ENCODE measurements around the gene SPRY4.
A peak's percentile ranks its signal among the peaks of the same experiment; 100 is the strongest.

The SPRY4 gene

DNA sequence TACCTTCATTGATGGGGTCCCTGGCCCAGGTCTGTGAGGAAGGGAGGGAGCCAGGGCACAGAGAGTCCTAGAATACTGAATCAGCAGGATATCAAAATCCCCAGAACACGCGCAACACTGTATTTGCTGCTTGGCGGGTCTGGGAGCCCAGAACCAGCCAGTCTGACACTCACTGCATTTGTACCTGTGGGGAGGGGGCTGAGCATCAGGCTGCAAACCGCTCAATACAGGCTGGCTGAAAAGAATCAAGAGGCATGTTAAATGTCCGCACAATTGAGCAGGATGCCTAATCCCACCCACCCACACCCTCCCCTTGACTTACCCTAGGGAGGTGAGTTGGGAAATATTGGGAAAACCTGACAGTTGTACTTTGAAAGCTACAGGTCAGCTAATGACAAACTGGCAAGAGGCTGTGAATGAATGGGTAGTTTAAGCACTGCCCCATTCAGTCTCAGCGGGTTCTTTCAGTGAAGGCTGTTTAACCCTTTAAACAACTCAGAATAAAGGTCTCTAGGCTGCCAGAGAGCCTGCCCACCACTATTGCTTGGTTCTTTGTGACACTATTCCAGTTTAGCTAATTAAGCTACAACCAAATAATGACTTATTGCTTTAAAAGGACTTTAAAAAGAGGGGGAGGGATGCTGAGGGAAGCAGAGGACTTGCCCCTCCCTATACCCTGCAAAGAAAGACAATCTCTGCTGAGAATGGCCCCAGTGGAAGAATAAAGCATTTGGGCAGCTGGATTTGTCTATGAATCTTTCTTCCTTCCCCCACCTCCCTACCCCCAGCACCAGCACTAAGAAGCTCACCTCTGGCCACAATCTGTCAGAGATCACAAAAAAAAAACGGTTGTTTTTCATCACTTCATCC is 5.0 kb downstream of the SPRY4 start:
- no peaks in the 10 kb centered on the region for H3K9me3 ChIP-seq
- H3K27ac ChIP-seq, result peak overlapping the region; percentile 95 to 96
- TF ChIP-seq, protein P1, sequence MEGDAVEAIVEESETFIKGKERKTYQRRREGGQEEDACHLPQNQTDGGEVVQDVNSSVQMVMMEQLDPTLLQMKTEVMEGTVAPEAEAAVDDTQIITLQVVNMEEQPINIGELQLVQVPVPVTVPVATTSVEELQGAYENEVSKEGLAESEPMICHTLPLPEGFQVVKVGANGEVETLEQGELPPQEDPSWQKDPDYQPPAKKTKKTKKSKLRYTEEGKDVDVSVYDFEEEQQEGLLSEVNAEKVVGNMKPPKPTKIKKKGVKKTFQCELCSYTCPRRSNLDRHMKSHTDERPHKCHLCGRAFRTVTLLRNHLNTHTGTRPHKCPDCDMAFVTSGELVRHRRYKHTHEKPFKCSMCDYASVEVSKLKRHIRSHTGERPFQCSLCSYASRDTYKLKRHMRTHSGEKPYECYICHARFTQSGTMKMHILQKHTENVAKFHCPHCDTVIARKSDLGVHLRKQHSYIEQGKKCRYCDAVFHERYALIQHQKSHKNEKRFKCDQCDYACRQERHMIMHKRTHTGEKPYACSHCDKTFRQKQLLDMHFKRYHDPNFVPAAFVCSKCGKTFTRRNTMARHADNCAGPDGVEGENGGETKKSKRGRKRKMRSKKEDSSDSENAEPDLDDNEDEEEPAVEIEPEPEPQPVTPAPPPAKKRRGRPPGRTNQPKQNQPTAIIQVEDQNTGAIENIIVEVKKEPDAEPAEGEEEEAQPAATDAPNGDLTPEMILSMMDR (IDR thresholded peaks at IDR 0.05), result no peak
- intact Hi-C loops (cut with DNase I; ENCODE audit: low total_unique reads), result loop anchor here (10.0 kb wide), 1 partner anchor 225 kb away; no protein-coding TSS in a partner anchor
- H3K4me3 ChIP-seq, result peak overlapping the region; percentile 69 to 81
- no peaks in the 10 kb centered on the region for H3K27me3 ChIP-seq
- H3K4me1 ChIP-seq, result peaks cover 0 to 80% (median 67%) of the 10 kb centered on the region in 4 donors
- DNase-seq, result no peak
- peaks cover 0 to under 1% (median under 1%) of the 10 kb centered on the region in 3 donors for H3K36me3 ChIP-seq

DNA sequence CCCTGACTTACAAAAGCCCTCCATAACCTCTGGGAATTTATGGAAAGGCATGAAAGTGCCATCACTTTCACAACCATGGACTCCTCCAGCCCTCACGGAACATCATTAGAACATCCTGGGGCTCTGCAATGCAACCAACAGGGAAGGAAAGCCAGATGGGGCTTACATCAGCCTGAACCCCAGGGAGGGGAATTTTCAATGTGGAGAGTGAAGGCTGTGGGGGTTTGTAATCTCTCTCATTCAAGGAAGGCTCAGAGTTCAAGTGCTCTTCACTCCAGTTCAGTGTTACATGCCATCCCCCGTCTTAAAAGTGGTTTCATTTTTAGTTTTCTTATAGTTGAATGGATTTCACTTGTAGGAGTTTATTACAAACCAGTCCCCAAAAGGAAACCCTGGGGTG is 5.7 kb downstream of the SPRY4 start:
- Histone ChIP-seq H3K27ac (peak overlapping the region; percentile 95 to 96), H3K4me3 (peak overlapping the region; percentile 3 to 25), H3K4me1 (peaks cover 0 to 87% (median 69%) of the 10 kb centered on the region in 4 donors), H3K36me3 (peaks cover 5 to 8% (median 8%) of the 10 kb centered on the region in 3 donors), H3K9me3 (no peaks in the 10 kb centered on the region), H3K27me3 (no peaks in the 10 kb centered on the region)
- intact Hi-C loops (cut with DNase I; ENCODE audit: low total_unique reads), result no loop called here
- DNase-seq, result no peak
- TF ChIP-seq, protein P1 (IDR thresholded peaks at IDR 0.05), result no peak

DNA sequence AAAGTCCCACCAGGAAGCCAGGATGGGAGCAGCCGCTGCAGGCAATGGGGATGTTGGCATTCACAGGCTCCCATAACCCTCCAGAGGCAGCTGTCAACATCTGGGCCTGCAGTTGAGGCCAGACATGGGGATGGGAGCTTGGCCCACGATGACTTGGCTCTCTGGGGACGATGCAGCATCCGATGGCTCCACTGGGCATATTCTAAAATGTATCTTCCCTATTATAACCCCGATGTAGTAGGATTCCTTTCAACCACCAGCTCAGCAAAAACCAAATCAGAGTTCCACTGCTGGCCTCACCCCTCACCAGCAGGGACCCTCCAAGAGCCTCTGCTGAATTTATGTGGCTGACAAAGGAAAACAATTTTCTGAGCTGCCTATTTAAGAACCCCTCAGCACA is 7.1 kb downstream of the SPRY4 start:
- Histone ChIP-seq H3K4me1 (peaks cover 0 to 100% (median 63%) of the 10 kb centered on the region in 4 donors), H3K4me3 (no peak overlapping the region), H3K9me3 (no peaks in the 10 kb centered on the region), H3K36me3 (peaks cover 10 to 21% (median 21%) of the 10 kb centered on the region in 3 donors), H3K27ac (peak overlapping the region; percentile 40 to 96), H3K27me3 (no peaks in the 10 kb centered on the region)
- TF ChIP-seq, protein P1 (IDR thresholded peaks at IDR 0.05), result no peak
- no peak for DNase-seq
- intact Hi-C loops (cut with DNase I; ENCODE audit: low total_unique reads), result no loop called here

DNA sequence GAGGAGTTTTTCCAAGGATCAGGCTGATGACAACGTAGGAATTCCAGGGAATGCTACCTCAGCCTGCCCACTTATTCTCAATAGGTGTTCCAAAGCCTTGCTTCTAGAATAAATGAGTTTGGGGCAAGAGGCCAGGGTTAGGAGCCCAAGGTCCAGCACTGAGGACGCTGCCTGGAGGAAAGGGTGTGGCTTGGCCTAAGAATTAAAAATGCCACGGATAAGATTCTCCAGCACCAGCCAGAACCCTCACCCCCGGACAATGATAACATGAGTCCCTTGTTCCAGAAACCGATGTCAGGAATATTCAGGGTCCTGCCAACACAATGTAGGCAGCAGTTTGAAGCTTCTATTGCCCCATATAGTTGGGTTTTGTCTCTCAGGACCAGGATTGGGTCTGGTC is 7.6 kb downstream of the SPRY4 start:
- Histone ChIP-seq H3K4me1 (peaks cover 0 to 99% (median 60%) of the 10 kb centered on the region in 4 donors), H3K27me3 (no peaks in the 10 kb centered on the region), H3K4me3 (no peak overlapping the region), H3K9me3 (no peaks in the 10 kb centered on the region), H3K36me3 (peaks cover 14 to 27% (median 27%) of the 10 kb centered on the region in 3 donors), H3K27ac (peak overlapping the region; percentile 40 to 96)
- intact Hi-C loops (cut with DNase I; ENCODE audit: low total_unique reads), result no loop called here
- TF ChIP-seq, protein P1 (IDR thresholded peaks at IDR 0.05), result no peak
- no peak for DNase-seq

DNA sequence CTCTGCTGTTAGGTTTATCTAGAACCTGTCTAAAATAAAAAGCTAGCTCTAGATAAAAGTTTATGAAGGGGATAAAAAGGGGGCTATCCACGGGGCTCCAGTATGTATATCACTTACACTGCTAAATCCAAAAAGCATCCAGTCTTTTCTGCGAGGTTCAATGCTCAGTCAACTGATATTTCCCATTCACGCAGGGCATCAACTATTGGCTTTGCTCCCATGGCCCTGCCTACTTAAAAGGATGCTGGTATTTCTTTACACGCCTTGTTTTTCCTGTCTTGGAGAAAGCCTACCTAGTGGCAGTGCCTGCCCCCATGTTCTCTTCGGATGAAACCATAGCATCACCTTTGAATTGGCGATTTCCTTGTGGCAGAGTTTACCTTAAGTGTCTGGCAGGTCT is 8.1 kb downstream of the SPRY4 start:
- peaks cover 0 to 94% (median 58%) of the 10 kb centered on the region in 4 donors for H3K4me1 ChIP-seq
- peak overlapping the region; percentile 40 to 96 for H3K27ac ChIP-seq
- peaks cover 14 to 32% (median 32%) of the 10 kb centered on the region in 3 donors for H3K36me3 ChIP-seq
- no peaks in the 10 kb centered on the region for H3K27me3 ChIP-seq
- TF ChIP-seq, protein P1 (IDR thresholded peaks at IDR 0.05), result no peak
- H3K4me3 ChIP-seq, result no peak overlapping the region
- DNase-seq, result no peak
- intact Hi-C loops (cut with DNase I; ENCODE audit: low total_unique reads), result no loop called here
- no peaks in the 10 kb centered on the region for H3K9me3 ChIP-seq
